ENCODE data around the gene UTS2R. TPM values are rescaled to one million over a fixed set of nuclear protein-coding genes. Genes with fewer than 3 reads are reported as not detected.

Gene UTS2R
- total RNA-seq, 4 donors from 2014 or later = not detected

- no peak overlapping the region for H3K4me3 ChIP-seq
- TF ChIP-seq EP300 (IDR thresholded peaks at IDR 0.05) = no peak
- peaks cover 8% of the 10 kb centered on the region for H3K36me3 ChIP-seq
- H3K27me3 ChIP-seq = no peaks in the 10 kb centered on the region
- DNase-seq (ENCODE audit: low spot score in 2 of 2) = no peak
- no peaks in the 10 kb centered on the region for H3K9me3 ChIP-seq
- H3K4me1 ChIP-seq = peaks cover 32% of the 10 kb centered on the region
- 87% methylated on average over 6 of the region's 6 CpGs for WGBS
- no peak overlapping the region for H3K27ac ChIP-seq
Measured at GRCh38 chr17:82416771-82417170, 45.2 kb downstream of the UTS2R start.

DNA sequence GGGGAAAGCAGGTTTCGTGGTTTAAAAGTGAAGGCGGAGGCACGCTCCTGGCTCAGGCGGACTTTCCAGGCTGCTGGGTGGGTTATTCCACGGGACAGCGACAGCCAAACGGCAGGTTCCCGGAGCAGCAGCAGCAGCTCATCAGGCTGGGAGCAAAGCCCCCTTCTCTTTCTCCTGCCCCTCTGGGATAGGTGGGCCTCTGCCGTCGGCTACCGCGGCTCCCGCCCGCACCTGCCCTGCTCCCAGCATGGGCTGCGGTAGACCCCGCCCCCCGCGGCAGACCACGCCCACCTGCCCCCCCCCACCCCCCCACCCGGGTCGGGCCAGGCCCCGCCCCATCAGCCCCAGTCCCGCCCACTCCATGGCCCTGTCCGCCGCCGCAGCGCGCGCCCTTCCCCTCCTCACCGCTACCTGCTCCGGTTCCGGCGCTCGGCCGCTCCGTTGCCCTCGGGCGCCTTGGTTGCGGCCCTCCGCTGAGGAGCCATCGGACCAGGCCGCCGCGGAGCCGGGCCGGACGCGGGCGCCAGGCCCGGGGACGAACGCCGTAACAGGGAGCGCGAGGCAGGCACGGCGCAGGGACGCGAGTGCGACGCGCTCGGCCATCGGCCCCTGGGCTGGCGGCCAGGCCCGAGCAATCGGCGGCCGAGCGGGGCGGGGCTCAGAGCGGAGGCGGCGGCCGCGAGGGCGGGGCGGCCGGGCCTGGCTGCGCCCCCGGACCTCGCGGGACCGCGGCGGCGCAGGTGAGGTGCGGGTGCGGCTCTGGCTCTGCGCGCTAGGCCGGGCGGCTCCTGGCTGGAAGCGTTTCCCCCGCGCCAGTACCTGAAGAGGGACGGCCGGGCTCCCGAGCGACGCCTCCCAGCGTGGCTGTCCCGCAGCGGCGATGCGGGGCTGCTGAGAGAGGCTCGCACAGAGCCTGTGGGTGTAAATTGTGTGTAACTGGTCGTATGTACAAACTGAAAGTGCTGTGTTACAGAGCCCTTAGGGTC, 46.7 kb downstream of the UTS2R start, which contains the start of the genes HEXD and OGFOD3:
Gene HEXD (plus strand): TSS at position 347 of the 986 bp plus-strand sequence. CDS start 1,453 bp downstream, outside the sequence.
Gene OGFOD3 (minus strand): TSS at position 586 of the 986 bp plus-strand sequence. CDS start 101 bp downstream, at position 485.
- Histone ChIP-seq H3K4me3 (peak within 1 kb of the TSS; percentile 75), H3K9me3 (no peaks in the 10 kb centered on the region), H3K27ac (peak within 1 kb of the TSS; percentile 93), H3K27me3 (no peaks in the 10 kb centered on the region), H3K36me3 (peaks cover 5% of the 10 kb centered on the region), H3K4me1 (peaks cover 32% of the 10 kb centered on the region)
- no peak for DNase-seq (ENCODE audit: low spot score in 2 of 2)
- TF ChIP-seq POLR2AphosphoS5 (IDR thresholded peaks at IDR 0.05) (peak in 1 of 3 donors; percentile 28), POLR2A (IDR thresholded peaks at IDR 0.05) (peak in 1 of 2 donors; percentile 59), EP300 (IDR thresholded peaks at IDR 0.05) (no peak)
- TF ChIP-seq, protein P1, sequence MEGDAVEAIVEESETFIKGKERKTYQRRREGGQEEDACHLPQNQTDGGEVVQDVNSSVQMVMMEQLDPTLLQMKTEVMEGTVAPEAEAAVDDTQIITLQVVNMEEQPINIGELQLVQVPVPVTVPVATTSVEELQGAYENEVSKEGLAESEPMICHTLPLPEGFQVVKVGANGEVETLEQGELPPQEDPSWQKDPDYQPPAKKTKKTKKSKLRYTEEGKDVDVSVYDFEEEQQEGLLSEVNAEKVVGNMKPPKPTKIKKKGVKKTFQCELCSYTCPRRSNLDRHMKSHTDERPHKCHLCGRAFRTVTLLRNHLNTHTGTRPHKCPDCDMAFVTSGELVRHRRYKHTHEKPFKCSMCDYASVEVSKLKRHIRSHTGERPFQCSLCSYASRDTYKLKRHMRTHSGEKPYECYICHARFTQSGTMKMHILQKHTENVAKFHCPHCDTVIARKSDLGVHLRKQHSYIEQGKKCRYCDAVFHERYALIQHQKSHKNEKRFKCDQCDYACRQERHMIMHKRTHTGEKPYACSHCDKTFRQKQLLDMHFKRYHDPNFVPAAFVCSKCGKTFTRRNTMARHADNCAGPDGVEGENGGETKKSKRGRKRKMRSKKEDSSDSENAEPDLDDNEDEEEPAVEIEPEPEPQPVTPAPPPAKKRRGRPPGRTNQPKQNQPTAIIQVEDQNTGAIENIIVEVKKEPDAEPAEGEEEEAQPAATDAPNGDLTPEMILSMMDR (IDR thresholded peaks at IDR 0.05) = peak in 1 of 2 donors; percentile 15
- WGBS = under 1% methylated on average over 18 of the region's 108 CpGs

DNA sequence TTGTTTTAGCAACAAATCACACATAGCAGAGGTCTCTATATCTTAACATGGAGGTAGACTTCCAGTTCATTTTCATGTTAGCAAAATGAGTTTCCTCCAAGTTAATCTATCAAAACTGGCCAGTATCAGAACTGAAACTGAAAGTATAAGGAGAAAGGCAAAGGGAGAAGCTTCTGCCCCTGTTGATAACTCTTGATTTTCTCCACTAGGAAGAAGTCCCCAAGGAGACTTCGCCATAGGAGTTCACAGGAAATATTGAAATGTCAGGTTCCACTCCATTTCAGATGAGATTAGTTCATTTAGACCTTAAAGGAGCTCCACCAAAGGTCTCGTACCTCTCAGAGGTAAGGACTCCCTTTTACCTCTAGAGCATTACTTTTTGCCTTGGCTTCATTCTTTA, 48.0 kb downstream of the UTS2R start:
- 85% methylated on average over 2 of the region's 2 CpGs for WGBS
- H3K4me3 ChIP-seq = peak overlapping the region; percentile 75
- peaks cover 33% of the 10 kb centered on the region for H3K4me1 ChIP-seq
- no peaks in the 10 kb centered on the region for H3K9me3 ChIP-seq
- no peak overlapping the region for H3K27ac ChIP-seq
- DNase-seq (ENCODE audit: low spot score in 2 of 2) = no peak
- H3K27me3 ChIP-seq = no peaks in the 10 kb centered on the region
- TF ChIP-seq POLR2AphosphoS5 (IDR thresholded peaks at IDR 0.05) (no peak), EP300 (IDR thresholded peaks at IDR 0.05) (no peak), POLR2A (IDR thresholded peaks at IDR 0.05) (no peak)
- TF ChIP-seq, protein P1 (IDR thresholded peaks at IDR 0.05) = no peak
- peaks cover 3% of the 10 kb centered on the region for H3K36me3 ChIP-seq

DNA sequence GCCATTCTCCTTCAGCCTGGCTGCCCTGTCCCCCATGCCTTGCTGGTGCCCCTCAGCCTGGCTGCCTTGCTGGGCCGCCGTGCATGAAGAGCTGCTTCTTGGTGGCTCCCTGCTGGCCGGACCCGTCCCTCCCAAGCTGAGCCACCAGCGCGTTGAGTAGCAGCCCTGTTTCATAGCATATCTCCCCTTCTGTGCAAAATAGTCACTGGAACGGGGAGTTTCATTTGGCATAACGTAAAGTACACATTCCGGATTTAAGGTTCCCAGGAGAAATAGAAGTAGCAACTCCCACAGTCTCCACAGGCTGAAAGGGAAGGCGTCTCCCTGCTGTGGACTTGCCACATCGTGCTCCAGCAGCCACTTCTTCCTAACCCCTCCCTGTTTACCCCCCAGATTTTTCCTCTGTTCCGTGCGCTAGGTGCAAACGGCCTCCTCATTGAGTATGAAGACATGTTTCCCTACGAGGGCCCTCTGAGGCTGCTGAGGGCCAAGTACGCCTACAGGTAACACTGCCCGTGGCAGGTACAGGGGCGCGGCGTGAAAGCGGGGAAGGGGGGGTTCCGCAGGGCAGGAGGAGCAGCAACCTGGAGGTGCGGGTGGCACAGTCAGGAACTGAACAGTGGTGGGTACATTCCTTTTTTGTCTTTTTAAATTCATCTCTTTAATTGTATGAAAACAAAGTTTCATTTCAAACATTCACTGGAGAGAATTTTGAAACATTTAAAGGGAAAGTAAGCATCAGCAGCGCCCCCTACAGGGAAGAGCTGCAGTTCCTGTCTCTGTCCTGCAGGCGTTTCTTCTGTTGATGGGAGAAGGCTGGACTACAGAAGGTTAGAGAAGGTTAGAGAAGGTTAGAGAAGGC, 52.7 kb downstream of the UTS2R start:
- WGBS = 70% methylated on average over 22 of the region's 25 CpGs
- Histone ChIP-seq H3K27ac (no peak overlapping the region), H3K4me1 (peaks cover 9% of the 10 kb centered on the region), H3K36me3 (peaks cover 3% of the 10 kb centered on the region), H3K27me3 (no peaks in the 10 kb centered on the region), H3K9me3 (no peaks in the 10 kb centered on the region), H3K4me3 (peak overlapping the region; percentile 26)
- DNase-seq (ENCODE audit: low spot score in 2 of 2) = no peak
- TF ChIP-seq EP300 (IDR thresholded peaks at IDR 0.05) (no peak), POLR2A (IDR thresholded peaks at IDR 0.05) (no peak), POLR2AphosphoS5 (IDR thresholded peaks at IDR 0.05) (no peak)
- TF ChIP-seq, protein P1 (IDR thresholded peaks at IDR 0.05) = peak; percentile 49 to 65

- no peak overlapping the region for H3K27ac ChIP-seq
- H3K27me3 ChIP-seq = no peaks in the 10 kb centered on the region
- H3K4me3 ChIP-seq = no peak overlapping the region
- no peak for TF ChIP-seq POLR2AphosphoS5 (IDR thresholded peaks at IDR 0.05)
- TF ChIP-seq, protein P1 (IDR thresholded peaks at IDR 0.05) = no peak
- no peak for TF ChIP-seq POLR2A (IDR thresholded peaks at IDR 0.05)
- TF ChIP-seq EP300 (IDR thresholded peaks at IDR 0.05) = no peak
- H3K36me3 ChIP-seq = peaks cover 5% of the 10 kb centered on the region
- H3K9me3 ChIP-seq = no peaks in the 10 kb centered on the region
- no peak for DNase-seq (ENCODE audit: low spot score in 2 of 2)
- H3K4me1 ChIP-seq = peaks cover 3% of the 10 kb centered on the region
- 93% methylated on average over 2 of the region's 2 CpGs for WGBS
Measured at GRCh38 chr17:82424863-82425159, 53.2 kb downstream of the UTS2R start.

Other genes with a start within 250 kb of the UTS2R start
- 10 to 100 TPM; 16.1 to 29.8 (median 20.3) TPM for gene CCDC57, start 158.9 kb upstream of the UTS2R start, total RNA-seq
- 1 to 10 TPM; 3.6 to 7.6 (median 4.5) TPM for gene SLC16A3, start 142.7 kb upstream of the UTS2R start, total RNA-seq
- 100 to 1,000 TPM in 1 of 4 donors, 10 to 100 TPM in 3; 52.3 to 142 (median 58.8) TPM for gene CSNK1D, start 98.1 kb upstream of the UTS2R start, total RNA-seq
- gene CD7, start 54.2 kb upstream of the UTS2R start, total RNA-seq = 1 to 10 TPM in 3 of 4 donors, under 1 TPM in 1; 0.29 to 4.4 (median 1.6) TPM
- gene SECTM1, start 38.0 kb upstream of the UTS2R start, total RNA-seq = 10 to 100 TPM in 3 of 4 donors, 1 to 10 TPM in 1; 9.5 to 37.8 (median 16.6) TPM
- not detected for gene TEX19, start 12.5 kb upstream of the UTS2R start, total RNA-seq
- gene HEXD, start 46.6 kb downstream of the UTS2R start, total RNA-seq = 10 to 100 TPM; 28.1 to 84.6 (median 33.4) TPM
- 10 to 100 TPM; 13.0 to 33.5 (median 20.0) TPM for gene OGFOD3, start 46.8 kb downstream of the UTS2R start, total RNA-seq
- 10 to 100 TPM; 36.4 to 53.1 (median 45.6) TPM for gene CYBC1, start 79.0 kb downstream of the UTS2R start, total RNA-seq
- 100 to 1,000 TPM in 1 of 4 donors, 10 to 100 TPM in 3; 37.6 to 105 (median 44.7) TPM for gene NARF, start 87.0 kb downstream of the UTS2R start, total RNA-seq
- 10 to 100 TPM; 62.7 to 94.5 (median 78.4) TPM for gene FOXK2, start 148.0 kb downstream of the UTS2R start, total RNA-seq

Measured in suprapubic skin (tissue), 4 donors.